Measurements from ENCODE around the gene COL5A1. TPM values are rescaled to one million over a fixed set of nuclear protein-coding genes. Genes with fewer than 3 reads are reported as not detected.

COL5A1 gene
- total RNA-seq, 2 donors from 2014 or later, result 10.9 to 21.7 TPM

GRCh38 chr9:134660407-134660806, 18.8 kb downstream of the COL5A1 start:
- Histone ChIP-seq H3K27ac (no peak overlapping the region), H3K4me1 (no peaks in the 10 kb centered on the region), H3K36me3 (no peaks in the 10 kb centered on the region), H3K4me3 (no peak overlapping the region), H3K9ac (ENCODE audit: low read depth in 2 of 2, low read length in 2 of 2) (no peak overlapping the region), H3K9me3 (no peaks in the 10 kb centered on the region), H3K27me3 (no peaks in the 10 kb centered on the region)
- no peak for TF ChIP-seq CTCF (IDR thresholded peaks at IDR 0.05)
- DNase-seq, result no peak
- intact Hi-C loops (cut with DNase I), result no loop called here

- Histone ChIP-seq H3K36me3 (no peaks in the 10 kb centered on the region), H3K4me1 (no peaks in the 10 kb centered on the region), H3K9ac (ENCODE audit: low read depth in 2 of 2, low read length in 2 of 2) (no peak overlapping the region), H3K27ac (no peak overlapping the region), H3K27me3 (no peaks in the 10 kb centered on the region), H3K9me3 (no peaks in the 10 kb centered on the region), H3K4me3 (no peak overlapping the region)
- DNase-seq, result no peak
- no peak for TF ChIP-seq CTCF (IDR thresholded peaks at IDR 0.05)
- intact Hi-C loops (cut with DNase I), result no loop called here
Measured at GRCh38 chr9:134661299-134661698, 19.7 kb downstream of the COL5A1 start.

GRCh38 chr9:134661791-134662142, 20.2 kb downstream of the COL5A1 start:
- TF ChIP-seq CTCF (IDR thresholded peaks at IDR 0.05), result no peak
- Histone ChIP-seq H3K4me3 (no peak overlapping the region), H3K27me3 (no peaks in the 10 kb centered on the region), H3K4me1 (no peaks in the 10 kb centered on the region), H3K9ac (ENCODE audit: low read depth in 2 of 2, low read length in 2 of 2) (no peak overlapping the region), H3K27ac (peak overlapping the region; percentile 36), H3K9me3 (no peaks in the 10 kb centered on the region), H3K36me3 (no peaks in the 10 kb centered on the region)
- DNase-seq, result no peak
- intact Hi-C loops (cut with DNase I), result no loop called here

- no peaks in the 10 kb centered on the region for H3K27me3 ChIP-seq
- no peak overlapping the region for H3K4me3 ChIP-seq
- H3K27ac ChIP-seq, result peak overlapping the region; percentile 40
- TF ChIP-seq CTCF (IDR thresholded peaks at IDR 0.05), result no peak
- intact Hi-C loops (cut with DNase I), result no loop called here
- peak overlapping the region in 1 of 2 donors; percentile 46 for H3K9ac ChIP-seq (ENCODE audit: low read depth in 2 of 2, low read length in 2 of 2)
- no peaks in the 10 kb centered on the region for H3K4me1 ChIP-seq
- DNase-seq, result peak; percentile 34
- H3K9me3 ChIP-seq, result no peaks in the 10 kb centered on the region
- H3K36me3 ChIP-seq, result no peaks in the 10 kb centered on the region
Measured at GRCh38 chr9:134662143-134662876, 20.7 kb downstream of the COL5A1 start.

GRCh38 chr9:134663084-134663483, 21.5 kb downstream of the COL5A1 start:
- Histone ChIP-seq H3K4me1 (no peaks in the 10 kb centered on the region), H3K9me3 (no peaks in the 10 kb centered on the region)
- intact Hi-C loops (cut with DNase I), result no loop called here

More at GRCh38 chr9:134663084-134663483, 21.5 kb downstream of the COL5A1 start:
- DNase-seq, result no peak
- Histone ChIP-seq H3K27ac (peak overlapping the region; percentile 40), H3K4me3 (no peak overlapping the region), H3K9ac (ENCODE audit: low read depth in 2 of 2, low read length in 2 of 2) (peak overlapping the region in 1 of 2 donors; percentile 46), H3K36me3 (no peaks in the 10 kb centered on the region), H3K27me3 (no peaks in the 10 kb centered on the region)
- no peak for TF ChIP-seq CTCF (IDR thresholded peaks at IDR 0.05)

Measured in colonic mucosa (tissue), 4 donors.